ENCODE results near the gene STK26. TPM values are rescaled to one million over a fixed set of nuclear protein-coding genes. Genes with fewer than 3 reads are reported as not detected.

STK26 gene
- total and polyA plus RNA-seq, 2 of the 4 experiments (the other 2 are of a cell fraction): 0.17 to 0.18 TPM

DNA sequence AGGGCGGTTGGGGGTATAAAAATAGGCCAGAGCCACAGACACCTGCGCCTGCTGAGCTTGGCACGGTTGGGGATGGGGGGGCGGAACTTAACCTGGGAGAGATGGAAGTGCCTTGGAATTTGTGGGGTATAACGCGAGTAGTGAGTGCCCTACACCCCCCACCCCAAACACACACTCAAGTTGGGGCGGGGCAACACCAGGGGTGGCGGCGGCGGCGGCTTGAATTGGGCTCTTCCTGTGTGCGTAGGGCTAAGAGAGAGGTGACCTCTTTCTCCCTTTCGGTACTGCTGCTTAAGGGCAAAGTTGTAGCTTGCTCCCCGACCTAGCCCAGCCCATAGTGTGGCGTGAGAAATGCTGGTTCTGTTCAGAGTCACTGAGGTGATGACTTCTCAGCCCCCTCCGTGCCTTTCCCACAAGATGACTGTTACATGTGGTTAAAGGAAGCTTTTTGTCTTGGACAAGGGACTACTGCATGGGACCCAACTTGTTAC lies 839 bp downstream of the STK26 start:
- no peak overlapping the region for H3K18ac ChIP-seq (ENCODE audit: low read depth, low read length)
- H2AK9ac ChIP-seq (replicated peaks; ENCODE audit: low read depth, low read length, poor library complexity): no peak overlapping the region
- dilution Hi-C loops (cut with HindIII; ENCODE audit: low sequenced_read_pairs, unreplicated experiment) (no loop called here), in situ Hi-C loops (cut with MboI; ENCODE audit: low sequenced_read_pairs) (no loop called here), intact Hi-C loops (cut with micrococcal nuclease) (no loop called here)
- H4K8ac ChIP-seq (ENCODE audit: low read depth in 2 of 2, low read length in 2 of 2): no peak overlapping the region
- H3K9ac ChIP-seq (ENCODE audit: low read depth, low read length): no peak overlapping the region
- no peak overlapping the region for H4K91ac ChIP-seq (ENCODE audit: insufficient read depth, low read depth, low read length)
- H2BK20ac ChIP-seq (ENCODE audit: low read depth, low read length): no peak overlapping the region
- no TSS peak for BruUV-seq (replicated peaks)
- DNase-seq: no peak
- no peak overlapping the region for H3K14ac ChIP-seq (replicated peaks; ENCODE audit: low read depth, low read length)
- no peak overlapping the region for H3K27ac ChIP-seq (ENCODE audit: insufficient read depth, low read length)
- TF ChIP-seq RFX5 (IDR thresholded peaks at IDR 0.05; ENCODE audit: low read depth, low read length): no peak
- TF ChIP-seq MAZ (IDR thresholded peaks at IDR 0.05; ENCODE audit: borderline replicate concordance, low read depth, low read length): no peak
- TF ChIP-seq, protein P1, sequence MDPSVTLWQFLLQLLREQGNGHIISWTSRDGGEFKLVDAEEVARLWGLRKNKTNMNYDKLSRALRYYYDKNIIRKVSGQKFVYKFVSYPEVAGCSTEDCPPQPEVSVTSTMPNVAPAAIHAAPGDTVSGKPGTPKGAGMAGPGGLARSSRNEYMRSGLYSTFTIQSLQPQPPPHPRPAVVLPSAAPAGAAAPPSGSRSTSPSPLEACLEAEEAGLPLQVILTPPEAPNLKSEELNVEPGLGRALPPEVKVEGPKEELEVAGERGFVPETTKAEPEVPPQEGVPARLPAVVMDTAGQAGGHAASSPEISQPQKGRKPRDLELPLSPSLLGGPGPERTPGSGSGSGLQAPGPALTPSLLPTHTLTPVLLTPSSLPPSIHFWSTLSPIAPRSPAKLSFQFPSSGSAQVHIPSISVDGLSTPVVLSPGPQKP (IDR thresholded peaks at IDR 0.05; ENCODE audit: borderline replicate concordance, low read depth, low read length): no peak
- no peak for TF ChIP-seq FOS (IDR thresholded peaks at IDR 0.05; ENCODE audit: low read depth, low read length)
- TF ChIP-seq RAD21 (IDR thresholded peaks at IDR 0.05; ENCODE audit: low read length): no peak
- TF ChIP-seq NFE2L2 (IDR thresholded peaks at IDR 0.05; ENCODE audit: low read depth, low read length): no peak
- no peak for TF ChIP-seq MXI1 (IDR thresholded peaks at IDR 0.05; ENCODE audit: borderline replicate concordance, low read depth, low read length)
- TF ChIP-seq CEBPB (IDR thresholded peaks at IDR 0.05; ENCODE audit: low read depth, low read length): no peak
- TF ChIP-seq, protein P2, sequence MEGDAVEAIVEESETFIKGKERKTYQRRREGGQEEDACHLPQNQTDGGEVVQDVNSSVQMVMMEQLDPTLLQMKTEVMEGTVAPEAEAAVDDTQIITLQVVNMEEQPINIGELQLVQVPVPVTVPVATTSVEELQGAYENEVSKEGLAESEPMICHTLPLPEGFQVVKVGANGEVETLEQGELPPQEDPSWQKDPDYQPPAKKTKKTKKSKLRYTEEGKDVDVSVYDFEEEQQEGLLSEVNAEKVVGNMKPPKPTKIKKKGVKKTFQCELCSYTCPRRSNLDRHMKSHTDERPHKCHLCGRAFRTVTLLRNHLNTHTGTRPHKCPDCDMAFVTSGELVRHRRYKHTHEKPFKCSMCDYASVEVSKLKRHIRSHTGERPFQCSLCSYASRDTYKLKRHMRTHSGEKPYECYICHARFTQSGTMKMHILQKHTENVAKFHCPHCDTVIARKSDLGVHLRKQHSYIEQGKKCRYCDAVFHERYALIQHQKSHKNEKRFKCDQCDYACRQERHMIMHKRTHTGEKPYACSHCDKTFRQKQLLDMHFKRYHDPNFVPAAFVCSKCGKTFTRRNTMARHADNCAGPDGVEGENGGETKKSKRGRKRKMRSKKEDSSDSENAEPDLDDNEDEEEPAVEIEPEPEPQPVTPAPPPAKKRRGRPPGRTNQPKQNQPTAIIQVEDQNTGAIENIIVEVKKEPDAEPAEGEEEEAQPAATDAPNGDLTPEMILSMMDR (conservative IDR thresholded peaks at IDR 0.05; ENCODE audit: low read depth, low read length): no peak
- TF ChIP-seq SMC3 (IDR thresholded peaks at IDR 0.05; ENCODE audit: low read depth, low read length): no peak
- no peak for TF ChIP-seq BHLHE40 (IDR thresholded peaks at IDR 0.05; ENCODE audit: low read depth, low read length)
- TF ChIP-seq RCOR1 (IDR thresholded peaks at IDR 0.05; ENCODE audit: insufficient replicate concordance, low read length): no peak
- no peak for TF ChIP-seq MAFK (IDR thresholded peaks at IDR 0.05; ENCODE audit: low read depth, low read length)
- TF ChIP-seq CHD1 (IDR thresholded peaks at IDR 0.05; ENCODE audit: low read depth, low read length): no peak
- TF ChIP-seq, protein P3, sequence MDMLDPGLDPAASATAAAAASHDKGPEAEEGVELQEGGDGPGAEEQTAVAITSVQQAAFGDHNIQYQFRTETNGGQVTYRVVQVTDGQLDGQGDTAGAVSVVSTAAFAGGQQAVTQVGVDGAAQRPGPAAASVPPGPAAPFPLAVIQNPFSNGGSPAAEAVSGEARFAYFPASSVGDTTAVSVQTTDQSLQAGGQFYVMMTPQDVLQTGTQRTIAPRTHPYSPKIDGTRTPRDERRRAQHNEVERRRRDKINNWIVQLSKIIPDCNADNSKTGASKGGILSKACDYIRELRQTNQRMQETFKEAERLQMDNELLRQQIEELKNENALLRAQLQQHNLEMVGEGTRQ (IDR thresholded peaks at IDR 0.05; ENCODE audit: low read depth, low read length): no peak
- TF ChIP-seq POLR2A (IDR thresholded peaks at IDR 0.05; ENCODE audit: low read depth, low read length): no peak
- H2AK5ac ChIP-seq (ENCODE audit: low read depth, low read length): no peak overlapping the region
- H4K5ac ChIP-seq (ENCODE audit: low read depth, low read length): no peak overlapping the region
- no peaks in the 10 kb centered on the region for H3K4me1 ChIP-seq (ENCODE audit: control insufficient read depth, insufficient read depth, low read length)
- no peak overlapping the region for H3K4me2 ChIP-seq (ENCODE audit: low read depth, low read length)
- H2AFZ ChIP-seq (replicated peaks; ENCODE audit: low read length, poor library complexity): no peak overlapping the region
- H3K4ac ChIP-seq (ENCODE audit: low read depth, low read length): no peak overlapping the region
- no peak for ATAC-seq (ENCODE audit: low read depth)
- H3K27me3 ChIP-seq (ENCODE audit: control insufficient read depth, insufficient read depth, low read length): peaks cover 17% of the 10 kb centered on the region
- WGBS, 2 experiments (ENCODE audit: extremely low coverage in 2 of 2, insufficient read length in 1 of 2): 9% methylated on average over 4 of the region's 16 CpGs; no CpG with 5 or more reads in 1 of the 2 experiments
- no peaks in the 10 kb centered on the region for H3K36me3 ChIP-seq (ENCODE audit: control insufficient read depth, insufficient read depth, low read length)
- H2BK120ac ChIP-seq (ENCODE audit: low read depth, low read length): no peak overlapping the region
- ChIA-PET POLR2A (ENCODE audit: unreplicated experiment) (no interaction called here), CTCF (no interaction called here)
- H3K4me3 ChIP-seq (ENCODE audit: insufficient read depth, low read depth, low read length): no peak overlapping the region
- H3K9me1 ChIP-seq (ENCODE audit: insufficient read depth, low read length): no peaks in the 10 kb centered on the region
- H3K79me1 ChIP-seq (ENCODE audit: low read depth in 1 of 2, low read length in 2 of 2): no peaks in the 10 kb centered on the region
- H3K56ac ChIP-seq (ENCODE audit: extremely low read depth, insufficient read depth, low read length): no peak overlapping the region
- H3K23ac ChIP-seq (ENCODE audit: low read depth, low read length): no peak overlapping the region
- H3K9me3 ChIP-seq (ENCODE audit: control insufficient read depth, insufficient read depth, low read length): no peaks in the 10 kb centered on the region
- H4K20me1 ChIP-seq (ENCODE audit: insufficient read depth, low read length): no peaks in the 10 kb centered on the region
- H2BK15ac ChIP-seq (ENCODE audit: low read depth, low read length): no peak overlapping the region
- H2BK5ac ChIP-seq (ENCODE audit: low read depth, low read length, poor library complexity, severe bottlenecking): no peak overlapping the region
